CMK (cell line): ENCODE results near the gene POU4F1.

ENCODE experiments used
- DNase-seq: peaks from one replicate; pipeline ENCODE4 v3.0.0-alpha.2; 2010; ENCODE audit warnings: low read depth

The POU4F1 gene

DNA sequence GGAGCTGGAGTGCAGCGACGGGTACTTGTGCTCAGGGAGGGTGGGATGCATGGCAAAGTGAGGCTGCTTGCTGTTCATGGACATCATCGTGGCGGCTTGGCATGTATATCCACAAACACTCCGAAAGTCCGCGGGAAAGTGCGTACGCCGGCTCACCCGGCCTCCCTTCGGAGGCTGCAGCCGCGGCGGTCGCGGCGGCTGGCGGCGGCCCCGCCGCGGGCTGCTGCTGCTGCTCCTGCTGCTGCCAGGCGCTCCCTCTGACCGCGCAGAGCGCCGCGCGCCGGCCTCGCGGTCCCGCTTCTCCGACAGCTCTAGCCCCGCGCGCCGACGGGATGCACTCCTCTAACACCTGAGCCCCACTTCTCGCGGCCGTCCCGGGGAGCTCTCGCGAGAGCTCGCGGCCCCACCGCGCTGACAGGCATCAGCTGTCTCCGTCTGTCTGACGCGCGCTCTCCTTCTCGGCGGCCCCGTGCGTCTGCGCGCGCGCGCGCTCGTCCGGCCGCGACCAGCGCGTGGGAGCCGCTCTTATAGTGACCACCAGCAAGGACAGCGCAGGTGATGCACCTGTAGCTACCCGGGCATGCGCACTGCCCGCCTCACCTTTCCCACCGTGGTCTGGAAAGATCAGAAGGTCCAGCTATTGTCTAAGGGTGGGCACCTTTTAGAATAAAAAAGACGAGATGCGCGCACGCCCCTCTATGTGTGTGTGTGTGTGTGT, at the start of gene POU4F1:
Gene POU4F1 (minus strand): TSS at position 313 of the 718 bp plus-strand sequence. CDS start 226 bp downstream, at position 87.
- DNase-seq = peak; percentile 95

- no peak for DNase-seq
These were observed 49.3 kb upstream of the POU4F1 start for GRCh38 chr13:78652651-78653050.

DNA sequence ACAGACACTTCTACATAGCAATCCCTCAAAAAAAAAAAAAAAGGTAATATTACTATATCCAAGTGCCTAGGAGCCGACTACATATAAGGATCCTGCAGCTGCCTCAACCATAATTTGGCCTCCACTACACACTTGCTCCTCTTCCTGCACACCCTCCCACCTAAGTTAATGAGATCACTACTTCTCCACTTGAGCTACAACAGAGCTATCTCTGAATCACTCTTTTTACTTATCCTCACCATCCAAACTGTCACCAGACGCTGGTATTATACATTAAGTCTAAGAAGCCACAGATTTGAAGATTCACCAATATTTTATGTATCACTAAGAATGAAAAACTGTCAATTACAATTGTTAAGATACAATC, 47.3 kb upstream of the POU4F1 start:
- no peak for DNase-seq

GRCh38 chr13:78649997-78650716, 46.8 kb upstream of the POU4F1 start:
- DNase-seq = peak; percentile 96

GRCh38 chr13:78647109-78647678, 43.8 kb upstream of the POU4F1 start:
- peak; percentile 72 for DNase-seq

DNA sequence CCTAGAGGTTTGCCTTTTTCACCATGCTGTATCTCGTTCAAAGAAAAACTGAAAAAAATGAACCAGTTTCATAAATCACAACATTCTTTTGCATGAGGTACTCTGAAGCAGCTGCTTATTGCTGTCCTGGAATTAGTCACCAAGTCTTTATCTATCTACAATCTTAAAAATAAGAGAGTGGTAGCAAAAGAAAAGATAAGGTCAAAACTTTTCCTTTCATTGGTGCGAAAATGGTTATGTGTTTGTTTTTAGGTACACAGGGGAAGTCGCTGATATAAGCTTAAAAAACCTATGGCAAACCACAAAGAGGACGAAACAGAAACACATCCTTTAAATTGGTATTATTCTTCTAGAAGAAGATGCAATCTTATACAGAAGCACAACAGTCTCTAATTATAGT, 34.9 kb upstream of the POU4F1 start:
- DNase-seq = no peak

DNA sequence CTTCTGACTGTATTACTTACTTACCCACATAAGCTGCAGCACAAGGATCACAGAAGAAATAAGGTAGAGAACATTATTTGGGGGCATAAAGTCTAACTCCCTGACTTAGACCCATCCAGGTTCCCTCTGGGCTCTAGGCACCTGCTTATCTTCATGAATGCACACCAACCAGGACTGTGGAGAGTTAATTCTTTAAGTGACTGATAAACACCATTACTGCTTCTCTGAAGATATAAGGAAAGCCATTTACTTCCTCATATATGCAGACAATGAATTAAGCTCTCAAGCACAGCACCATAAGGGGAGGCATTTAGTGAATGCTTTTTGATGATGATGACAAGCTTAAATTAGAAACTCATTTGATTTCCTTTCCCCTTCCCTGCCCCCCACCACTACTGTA, 33.1 kb upstream of the POU4F1 start:
- no peak for DNase-seq

DNA sequence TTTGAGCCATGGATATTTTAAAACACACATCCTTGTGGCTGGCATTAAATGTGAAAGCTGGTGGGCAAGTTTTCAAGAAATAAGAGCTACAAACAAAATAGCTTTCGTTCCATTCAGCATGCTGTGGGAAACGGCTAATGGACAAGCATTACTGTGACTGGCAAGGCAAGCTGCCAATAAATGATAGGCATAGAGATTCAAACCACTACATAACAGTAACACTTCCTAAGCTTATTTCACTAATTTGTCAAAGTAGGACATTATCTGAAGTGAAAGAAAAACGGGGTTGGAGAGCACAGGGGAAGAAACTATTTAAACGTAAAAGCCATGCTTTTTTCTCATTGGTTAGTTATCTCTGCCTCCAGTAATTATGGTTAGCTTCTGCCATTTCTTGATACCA, 29.6 kb upstream of the POU4F1 start:
- DNase-seq = no peak

- DNase-seq = no peak
These were observed 27.7 kb upstream of the POU4F1 start for GRCh38 chr13:78631077-78631476.

DNA sequence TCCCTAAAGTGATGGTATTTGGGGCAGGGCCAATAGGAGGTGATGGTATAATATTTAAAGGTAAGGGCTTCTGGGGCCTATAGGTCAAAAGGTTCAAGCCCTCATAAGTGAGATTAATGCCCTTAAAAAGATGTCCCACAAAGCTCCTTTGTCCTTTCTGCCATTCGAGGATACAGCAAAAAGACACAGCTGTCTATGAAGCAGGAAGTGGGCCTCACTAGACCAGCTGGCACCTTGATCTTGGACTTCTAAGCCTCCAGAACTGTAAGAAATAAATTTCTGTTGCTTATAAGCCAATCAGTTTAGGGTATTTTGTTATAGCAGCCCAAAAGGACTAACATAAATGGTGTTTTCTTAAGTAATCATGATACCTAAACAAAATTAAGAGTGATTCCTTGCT, 27.2 kb upstream of the POU4F1 start:
- no peak for DNase-seq

- no peak for DNase-seq
These were observed 22.0 kb upstream of the POU4F1 start for GRCh38 chr13:78625384-78625783.

DNA sequence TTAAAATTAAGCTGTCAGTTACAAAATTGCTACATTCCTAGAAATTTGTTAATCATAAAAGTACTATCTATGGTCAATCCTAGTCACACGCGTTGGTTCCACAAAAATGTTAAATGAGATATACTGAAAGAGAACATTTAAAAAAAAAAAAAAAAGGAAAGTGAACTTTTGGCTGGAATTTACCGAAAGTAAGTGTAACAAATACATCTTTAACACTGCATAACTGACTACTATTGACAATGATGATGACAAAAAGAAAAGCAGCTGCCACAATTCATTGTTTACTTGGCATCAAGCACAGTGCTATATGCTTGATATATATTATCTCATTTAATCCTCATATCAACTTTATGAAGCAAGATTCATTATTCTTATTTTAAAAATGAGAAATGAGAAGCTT, 19.8 kb upstream of the POU4F1 start:
- DNase-seq = no peak

- no peak for DNase-seq
These were observed 17.7 kb upstream of the POU4F1 start for GRCh38 chr13:78620936-78621470.

DNA sequence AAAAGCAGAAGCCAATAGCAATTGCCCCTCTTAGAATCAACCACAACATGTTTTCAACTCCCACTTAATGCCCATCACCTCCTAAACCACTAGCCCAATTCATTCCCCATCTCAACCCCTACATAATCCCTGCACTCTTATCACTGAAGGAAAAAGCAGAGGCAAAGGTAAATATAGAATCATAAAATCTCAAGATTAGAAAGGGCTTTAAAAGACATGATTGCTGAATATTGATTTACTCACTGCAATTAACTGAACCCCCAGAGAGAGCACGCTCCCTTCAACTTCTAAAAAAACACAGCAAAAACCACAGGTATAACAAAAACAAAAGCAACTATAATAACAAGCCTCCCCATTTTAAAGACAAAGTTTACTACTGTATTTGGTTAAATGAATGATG, 15.1 kb upstream of the POU4F1 start:
- DNase-seq = no peak

DNA sequence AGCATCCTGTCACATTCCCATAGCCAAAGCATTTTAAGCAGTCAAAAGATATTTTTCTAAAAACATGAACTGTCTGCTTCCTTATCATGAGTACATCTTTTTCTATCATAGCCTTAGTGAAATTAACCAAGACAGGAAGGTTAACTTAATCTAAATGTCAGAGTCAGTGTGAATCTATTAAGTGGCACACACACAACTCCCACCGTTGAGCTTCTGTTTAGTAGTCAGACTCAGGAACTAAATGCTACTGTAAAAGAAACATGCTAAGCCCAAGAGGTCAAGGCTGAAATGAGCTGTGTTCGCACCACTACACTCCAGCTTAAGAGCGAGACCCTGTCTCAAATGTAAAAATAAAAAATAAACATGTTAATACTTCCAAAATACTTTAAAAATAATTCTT, 7.7 kb upstream of the POU4F1 start:
- DNase-seq = no peak

GRCh38 chr13:78610381-78610883, 7.1 kb upstream of the POU4F1 start:
- DNase-seq = no peak

DNA sequence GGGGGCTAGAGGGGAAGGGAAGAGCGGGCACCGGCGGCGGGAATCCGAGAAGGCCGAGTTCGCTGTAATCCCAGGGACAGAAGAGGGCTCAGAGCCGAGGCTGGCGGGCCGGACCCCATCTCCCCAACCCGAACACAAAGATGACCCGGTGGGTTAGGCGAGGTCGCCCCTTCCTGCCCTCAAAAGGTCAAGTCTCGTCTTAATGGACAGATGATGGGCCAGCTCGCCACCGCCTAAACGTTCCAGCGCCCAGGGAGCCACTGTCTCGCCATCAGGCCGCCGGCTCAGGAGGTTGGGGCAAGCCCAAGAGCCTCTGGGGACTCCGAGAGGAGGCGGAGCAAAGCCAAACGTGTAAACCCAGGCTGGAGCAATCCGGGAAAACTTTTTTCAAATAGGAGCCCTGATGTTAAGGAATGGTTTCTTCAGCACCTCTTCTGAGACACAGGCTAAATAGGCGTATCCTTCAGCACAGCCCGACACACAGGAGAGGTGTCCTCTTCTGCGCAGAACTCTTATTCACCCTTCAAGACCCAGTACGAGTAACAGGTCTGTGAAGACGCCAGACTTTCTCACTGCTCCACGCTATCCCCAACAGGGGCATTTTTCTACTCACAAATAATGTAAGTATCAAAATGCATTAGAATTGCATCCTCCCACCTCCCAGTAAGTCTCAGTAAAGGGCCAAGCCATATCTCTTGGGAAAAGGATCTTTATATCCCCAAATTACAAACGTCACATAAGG, 6.3 kb upstream of the POU4F1 start:
- DNase-seq = no peak

GRCh38 chr13:78608688-78609463, 5.5 kb upstream of the POU4F1 start:
- no peak for DNase-seq

- no peak for DNase-seq
These were observed 4.9 kb upstream of the POU4F1 start for GRCh38 chr13:78608252-78608687.

DNA sequence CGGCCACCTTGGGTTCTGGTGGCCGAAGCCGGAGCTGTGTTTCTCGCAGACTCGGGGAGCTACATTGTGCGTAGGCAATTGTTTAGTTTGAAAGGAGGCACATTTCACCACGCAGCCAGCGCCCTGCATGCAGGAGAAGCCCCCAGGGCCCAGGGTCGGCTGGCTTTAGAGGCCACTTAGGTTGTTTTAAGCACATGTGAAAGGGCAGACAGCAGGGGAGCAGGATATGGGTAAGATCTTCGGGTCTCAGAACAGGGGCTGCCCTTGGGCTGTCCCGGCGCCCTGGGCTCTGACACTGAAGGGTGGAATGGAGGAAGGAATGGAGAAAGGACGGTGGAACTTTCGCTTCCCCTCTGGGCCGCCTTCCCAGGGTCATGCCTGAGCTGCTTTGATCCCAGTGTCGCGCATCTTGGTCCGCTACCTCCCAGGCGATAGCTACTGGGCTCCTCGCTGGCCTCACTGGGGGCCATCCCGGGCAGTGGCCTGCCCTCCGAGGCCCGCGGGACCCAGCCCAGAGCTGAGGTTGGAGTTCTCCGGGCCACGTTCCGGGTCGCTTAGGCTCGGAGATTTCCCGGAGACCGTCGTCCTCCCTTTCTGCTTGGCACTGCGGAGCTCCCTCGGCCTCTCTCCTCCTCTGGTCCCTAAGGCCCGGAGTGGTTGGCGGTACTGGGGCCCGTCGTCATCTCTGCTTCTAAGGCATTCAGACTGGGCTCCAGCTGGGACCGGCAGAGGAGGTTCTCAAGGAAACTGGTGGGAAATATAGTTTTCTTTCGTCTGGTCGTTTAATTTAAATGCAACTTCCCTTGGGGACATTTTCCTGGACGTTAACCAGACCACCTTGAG, 4.3 kb upstream of the POU4F1 start:
- no peak for DNase-seq
